Panc1 (cell line): Measurements from ENCODE around the gene CTF1. TPM values are rescaled to one million over a fixed set of nuclear protein-coding genes. Genes with fewer than 3 reads are reported as not detected.

Experiments used
- ATAC-seq: fragments of 200-7000 bp; cut with Tn5 transposase; 2 replicates; pipeline ENCODE4 v1.9.1; 2020; ENCODE audit warnings: mild to moderate bottlenecking, moderate library complexity
- BruUV-seq: library from RNA; stranded (reverse); fragments of 400-500 nt; replicated peaks from 2 replicates; lab custom pipeline; 2021; lab: Mats Ljungman, UMichigan
- CTCF ChIA-PET: fragments of 300-600 bp; sonication (Branson Sonifier 250); formaldehyde crosslinking; loops from one replicate; lab custom pipeline; 2022; ENCODE audit warnings: antibody characterized with exemption; lab: Charles Lee
- POLR2A ChIA-PET: fragments of 300-600 bp; sonication (Branson Sonifier 250); formaldehyde crosslinking; loops from one replicate; lab custom pipeline; 2022; ENCODE audit warnings: antibody characterized with exemption; lab: Charles Lee
- DNase-seq: peaks from one replicate; pipeline ENCODE4 v3.0.0-alpha.2; 2010; ENCODE audit warnings: low read depth, low spot score
- H3K27ac ChIP-seq: 2 replicates; pipeline ENCODE4 v1.5.1; 2011; ENCODE audit warnings: mild to moderate bottlenecking, low read length, inconsistent platforms
- H3K27me3 ChIP-seq: fragments of 200-500 bp; sonication (Bioruptor generic); 2 replicates; pipeline ENCODE4 v1.6.0; 2014; ENCODE audit warnings: low read length, inconsistent platforms; ENCODE audit not compliant: control insufficient read depth, insufficient read depth
- H3K36me3 ChIP-seq: fragments of 200-500 bp; sonication (Bioruptor generic); 2 replicates; pipeline ENCODE4 v1.5.1; 2014; ENCODE audit warnings: inconsistent platforms, mild to moderate bottlenecking, low read length, moderate library complexity; ENCODE audit not compliant: control insufficient read depth, insufficient read depth
- H3K4me1 ChIP-seq: 2 replicates; pipeline ENCODE4 v1.5.1; 2011; ENCODE audit warnings: inconsistent platforms, mild to moderate bottlenecking, low read length, moderate library complexity; ENCODE audit not compliant: control insufficient read depth, insufficient read depth
- H3K4me3 ChIP-seq, 2 experiments: 2 replicates each; pipeline ENCODE4 v1.5.1; 2011 to 2012; ENCODE audit warnings: low read depth in 2 of 2, low read length in 2 of 2, mild to moderate bottlenecking in 2 of 2, inconsistent platforms in 1 of 2, moderate library complexity in 1 of 2
- H3K9me3 ChIP-seq: fragments of 200-500 bp; sonication (Bioruptor generic); 2 replicates; pipeline ENCODE4 v1.5.1; 2014; ENCODE audit warnings: low read depth, mild to moderate bottlenecking, inconsistent platforms, low read length, moderate library complexity; ENCODE audit not compliant: control insufficient read depth, insufficient read depth
- CTCF ChIP-seq: fragments of 450-650 bp; IDR thresholded peaks from 2 replicates; pipeline ENCODE4 v1.5.1; 2017; ENCODE audit warnings: mild to moderate bottlenecking
- POLR2AphosphoS5 ChIP-seq: IDR thresholded peaks from 2 replicates; pipeline ENCODE4 v1.6.1; 2012; ENCODE audit warnings: mild to moderate bottlenecking, low read depth, low read length, moderate library complexity
- SIN3A ChIP-seq: IDR thresholded peaks from 2 replicates; pipeline ENCODE4 v1.6.1; 2012; ENCODE audit warnings: low read depth, mild to moderate bottlenecking, low read length, moderate library complexity, borderline replicate concordance; ENCODE audit not compliant: insufficient read depth
- TCF7L2 ChIP-seq: IDR thresholded peaks from 2 replicates; pipeline ENCODE4 v1.6.1; 2011; ENCODE audit warnings: mild to moderate bottlenecking, low read depth, low read length, inconsistent platforms
- in situ Hi-C: cut with HindIII; loops from 2 replicates; pipeline ENCODE4 v1.10.0; 2016; ENCODE audit warnings: low sequenced_read_pairs, low pct_unique_long_range_greater_than_20kb
- intact Hi-C: fragments of 100-400 bp; cut with micrococcal nuclease; formaldehyde crosslinking; loops from one replicate; pipeline ENCODE4 v1.10.0; 2022; ENCODE audit not compliant: unreplicated experiment
- total RNA-seq: library from RNA; stranded (reverse); gene quantifications from one replicate; pipeline ENCODE4 v1.2.1, GENCODE V29; 2021; ENCODE audit not compliant: unreplicated experiment
- TF ChIP-seq, protein P1 (sequence below), 2 experiments: IDR thresholded peaks; 2 replicates each; pipeline ENCODE4 v1.6.1; 2011 to 2012; ENCODE audit warnings: low read depth in 2 of 2, control low read depth in 1 of 2, low read length in 1 of 2, mild to moderate bottlenecking in 1 of 2, moderate library complexity in 1 of 2; ENCODE audit not compliant: insufficient read depth in 1 of 2

The CTF1 gene
- total RNA-seq, 1 experiment from 2014 or later = 2.9 TPM

GRCh38 chr16:30903596-30903995 lies 7.2 kb downstream of the CTF1 start:
- in situ Hi-C loops (no loop called here), intact Hi-C loops (loop anchor here (10.0 kb wide), 1 partner anchor 59 kb away; no protein-coding TSS in a partner anchor)
- POLR2A ChIA-PET = no interaction called here
- Histone ChIP-seq H3K27ac (no peak overlapping the region), H3K9me3 (no peaks in the 10 kb centered on the region), H3K27me3 (no peaks in the 10 kb centered on the region), H3K4me1 (0 out of 2 replicates have a peak, but pooled peaks cover 3% of the 10 kb centered on the region), H3K36me3 (no peaks in the 10 kb centered on the region), H3K4me3 (no peak overlapping the region)
- TF ChIP-seq CTCF (no peak), SIN3A (no peak), POLR2AphosphoS5 (no peak), TCF7L2 (no peak)
- TF ChIP-seq, protein P1, sequence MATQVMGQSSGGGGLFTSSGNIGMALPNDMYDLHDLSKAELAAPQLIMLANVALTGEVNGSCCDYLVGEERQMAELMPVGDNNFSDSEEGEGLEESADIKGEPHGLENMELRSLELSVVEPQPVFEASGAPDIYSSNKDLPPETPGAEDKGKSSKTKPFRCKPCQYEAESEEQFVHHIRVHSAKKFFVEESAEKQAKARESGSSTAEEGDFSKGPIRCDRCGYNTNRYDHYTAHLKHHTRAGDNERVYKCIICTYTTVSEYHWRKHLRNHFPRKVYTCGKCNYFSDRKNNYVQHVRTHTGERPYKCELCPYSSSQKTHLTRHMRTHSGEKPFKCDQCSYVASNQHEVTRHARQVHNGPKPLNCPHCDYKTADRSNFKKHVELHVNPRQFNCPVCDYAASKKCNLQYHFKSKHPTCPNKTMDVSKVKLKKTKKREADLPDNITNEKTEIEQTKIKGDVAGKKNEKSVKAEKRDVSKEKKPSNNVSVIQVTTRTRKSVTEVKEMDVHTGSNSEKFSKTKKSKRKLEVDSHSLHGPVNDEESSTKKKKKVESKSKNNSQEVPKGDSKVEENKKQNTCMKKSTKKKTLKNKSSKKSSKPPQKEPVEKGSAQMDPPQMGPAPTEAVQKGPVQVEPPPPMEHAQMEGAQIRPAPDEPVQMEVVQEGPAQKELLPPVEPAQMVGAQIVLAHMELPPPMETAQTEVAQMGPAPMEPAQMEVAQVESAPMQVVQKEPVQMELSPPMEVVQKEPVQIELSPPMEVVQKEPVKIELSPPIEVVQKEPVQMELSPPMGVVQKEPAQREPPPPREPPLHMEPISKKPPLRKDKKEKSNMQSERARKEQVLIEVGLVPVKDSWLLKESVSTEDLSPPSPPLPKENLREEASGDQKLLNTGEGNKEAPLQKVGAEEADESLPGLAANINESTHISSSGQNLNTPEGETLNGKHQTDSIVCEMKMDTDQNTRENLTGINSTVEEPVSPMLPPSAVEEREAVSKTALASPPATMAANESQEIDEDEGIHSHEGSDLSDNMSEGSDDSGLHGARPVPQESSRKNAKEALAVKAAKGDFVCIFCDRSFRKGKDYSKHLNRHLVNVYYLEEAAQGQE (IDR thresholded peaks at IDR 0.05; ENCODE audit: insufficient read depth in 1 of 2, low read depth in 2 of 2, low read length in 1 of 2) = no peak
- no TSS peak for BruUV-seq
- DNase-seq = no peak
- CTCF ChIA-PET = no interaction called here
- no peak for ATAC-seq

DNA sequence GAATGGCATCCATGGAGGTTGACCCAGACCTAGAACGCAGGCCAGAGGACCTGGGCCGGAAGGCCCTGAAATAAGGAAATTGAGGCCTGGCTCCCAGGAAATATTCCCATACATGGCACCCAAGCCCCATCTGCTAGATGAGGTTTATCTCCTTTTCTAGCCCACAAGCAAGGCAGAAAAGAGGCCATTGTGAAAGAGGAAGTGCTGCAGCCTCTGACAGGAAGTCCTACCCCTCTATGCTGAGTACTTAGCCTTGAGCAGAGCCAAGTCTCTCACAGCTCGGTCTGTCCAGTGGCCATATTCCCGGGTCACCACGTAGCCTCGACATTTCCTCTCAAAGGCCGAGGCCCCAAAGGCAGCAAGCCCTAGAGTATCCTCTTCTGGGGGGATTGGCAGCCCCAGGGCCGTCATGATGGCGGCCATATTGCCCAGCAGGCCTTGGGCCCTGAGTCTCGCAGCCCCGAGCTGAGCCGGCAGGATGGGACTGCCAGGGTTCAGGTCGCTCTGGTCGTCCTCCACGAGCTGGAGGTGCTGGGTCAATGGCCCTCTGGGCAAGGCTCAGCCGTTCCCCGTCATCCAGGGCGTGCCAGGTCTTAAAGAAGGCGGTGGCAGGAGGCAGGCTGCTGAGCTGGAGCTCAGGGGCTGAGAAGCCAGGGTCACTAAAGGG lies 7.8 kb downstream of the CTF1 start:
- no peak for ATAC-seq
- in situ Hi-C loops = no loop called here
- H3K27ac ChIP-seq = no peak overlapping the region

More for the DNA sequence above, 7.8 kb downstream of the CTF1 start:
- ChIA-PET CTCF (no interaction called here), POLR2A (no interaction called here)
- H3K36me3 ChIP-seq = no peaks in the 10 kb centered on the region
- H3K4me1 ChIP-seq = 0 out of 2 replicates have a peak, but pooled peaks cover 3% of the 10 kb centered on the region
- TF ChIP-seq TCF7L2 = no peak
- no peak for TF ChIP-seq POLR2AphosphoS5
- TF ChIP-seq, protein P1 (IDR thresholded peaks at IDR 0.05; ENCODE audit: insufficient read depth in 1 of 2, low read depth in 2 of 2, low read length in 1 of 2) = no peak
- TF ChIP-seq SIN3A = no peak
- TF ChIP-seq CTCF = no peak
- no TSS peak for BruUV-seq
- no peak overlapping the region for H3K4me3 ChIP-seq
- no peaks in the 10 kb centered on the region for H3K27me3 ChIP-seq
- intact Hi-C loops = loop anchor here (10.0 kb wide), 1 partner anchor 59 kb away; no protein-coding TSS in a partner anchor
- DNase-seq = no peak
- no peaks in the 10 kb centered on the region for H3K9me3 ChIP-seq
